Activated naive CD8-positive, alpha-beta T cell treated with anti-CD3 and anti-CD28 coated beads for 36 hours (primary cell): ENCODE measurements around the gene NFKBIA. TPM values are rescaled to one million over a fixed set of nuclear protein-coding genes. Genes with fewer than 3 reads are reported as not detected.

Experiments used
- DNase-seq: peaks from one replicate; pipeline ENCODE4 v3.0.0; 2021
- H3K27ac Mint-ChIP-seq: one replicate; pipeline ENCODE4 v1.8.0; 2022; ENCODE audit warnings: mild to moderate bottlenecking, moderate library complexity, mixed read lengths
- H3K27me3 Mint-ChIP-seq: one replicate; pipeline ENCODE4 v1.8.0; 2022; ENCODE audit warnings: mild to moderate bottlenecking, mixed read lengths
- H3K36me3 Mint-ChIP-seq: one replicate; pipeline ENCODE4 v1.8.0; 2021; ENCODE audit warnings: mild to moderate bottlenecking, mixed read lengths
- H3K4me1 Mint-ChIP-seq: one replicate; pipeline ENCODE4 v1.8.0; 2021; ENCODE audit warnings: mixed read lengths
- H3K4me3 Mint-ChIP-seq: one replicate; pipeline ENCODE4 v1.8.0; 2022; ENCODE audit warnings: mild to moderate bottlenecking, moderate library complexity, mixed read lengths
- H3K9me3 Mint-ChIP-seq: one replicate; pipeline ENCODE4 v1.8.0; 2022; ENCODE audit warnings: mixed read lengths
- total RNA-seq, 2 experiments: library from RNA; stranded (reverse); gene quantifications; one replicate each; pipeline ENCODE4 v1.2.3, GENCODE V29; 2021

NFKBIA gene
- total RNA-seq, 2 experiments from 2014 or later: 395 to 400 TPM

GRCh38 chr14:35418093-35418492 lies 13.5 kb upstream of the NFKBIA start:
- Mint-ChIP-seq H3K36me3 (no peaks in the 10 kb centered on the region), H3K4me1 (peaks cover 59% of the 10 kb centered on the region), H3K27me3 (no peaks in the 10 kb centered on the region), H3K9me3 (no peaks in the 10 kb centered on the region), H3K4me3 (no peak overlapping the region), H3K27ac (no peak overlapping the region)
- DNase-seq: no peak

DNA sequence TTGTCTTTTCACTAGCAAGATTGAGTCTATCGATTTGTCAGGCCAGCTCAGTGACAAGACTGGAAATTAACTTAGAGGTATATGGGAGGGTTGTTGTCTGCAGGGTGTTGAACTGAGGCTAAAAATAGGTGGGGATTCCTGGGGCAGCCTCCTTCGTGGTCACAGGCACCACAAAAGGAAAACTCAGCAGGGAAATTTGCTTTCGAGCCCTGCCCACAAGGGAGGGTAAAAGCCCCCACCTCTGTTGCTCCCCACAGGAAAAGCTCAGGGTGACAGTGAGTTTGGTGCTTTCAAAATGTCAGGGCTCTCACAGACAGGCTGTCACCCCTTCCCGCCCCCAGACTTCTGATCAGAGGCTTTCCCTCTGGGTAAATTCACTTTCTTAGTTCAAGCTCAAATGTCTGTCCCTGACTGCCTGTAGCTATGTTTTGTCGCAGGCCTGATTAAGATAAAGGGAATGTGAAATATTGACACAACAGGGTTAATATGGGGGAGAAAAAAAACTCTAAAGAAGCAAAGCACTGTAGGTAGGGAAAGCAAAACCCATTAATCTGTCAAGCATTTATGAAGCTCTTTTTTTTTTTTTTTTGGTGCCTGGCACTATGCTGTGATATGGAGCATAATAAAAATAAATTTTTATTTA lies 11.7 kb upstream of the NFKBIA start:
- Mint-ChIP-seq H3K36me3 (no peaks in the 10 kb centered on the region), H3K4me3 (peak overlapping the region; percentile 76), H3K27me3 (no peaks in the 10 kb centered on the region), H3K27ac (peak overlapping the region; percentile 96), H3K9me3 (no peaks in the 10 kb centered on the region), H3K4me1 (peaks cover 56% of the 10 kb centered on the region)
- peak; percentile 82 for DNase-seq

DNA sequence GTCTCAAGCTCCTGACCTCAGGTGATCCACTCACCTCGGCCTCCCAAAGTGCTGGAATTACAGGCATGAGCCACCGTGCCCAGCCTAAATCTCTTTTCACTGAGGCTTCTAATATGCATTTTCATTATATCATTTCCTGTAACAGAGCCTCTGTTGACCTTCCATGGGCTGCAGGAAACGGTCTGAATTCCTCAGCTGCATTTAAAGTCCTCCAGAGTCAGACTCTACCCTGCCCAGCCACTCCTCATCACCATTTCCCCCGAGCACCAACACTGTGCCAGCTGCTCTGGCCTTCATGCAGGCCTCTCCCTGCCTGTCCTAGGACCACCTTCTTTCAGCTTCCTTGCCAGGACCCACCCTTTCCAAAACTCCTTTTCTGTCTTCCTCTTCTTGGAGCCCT lies 9.8 kb upstream of the NFKBIA start:
- H3K4me3 Mint-ChIP-seq: no peak overlapping the region
- no peaks in the 10 kb centered on the region for H3K9me3 Mint-ChIP-seq
- H3K36me3 Mint-ChIP-seq: no peaks in the 10 kb centered on the region
- DNase-seq: no peak
- peaks cover 48% of the 10 kb centered on the region for H3K4me1 Mint-ChIP-seq
- no peak overlapping the region for H3K27ac Mint-ChIP-seq
- H3K27me3 Mint-ChIP-seq: no peaks in the 10 kb centered on the region

GRCh38 chr14:35412272-35413056 lies 7.9 kb upstream of the NFKBIA start:
- DNase-seq: no peak
- Mint-ChIP-seq H3K36me3 (no peaks in the 10 kb centered on the region), H3K27ac (no peak overlapping the region), H3K4me1 (peaks cover 39% of the 10 kb centered on the region), H3K4me3 (no peak overlapping the region), H3K9me3 (no peaks in the 10 kb centered on the region), H3K27me3 (no peaks in the 10 kb centered on the region)

DNA sequence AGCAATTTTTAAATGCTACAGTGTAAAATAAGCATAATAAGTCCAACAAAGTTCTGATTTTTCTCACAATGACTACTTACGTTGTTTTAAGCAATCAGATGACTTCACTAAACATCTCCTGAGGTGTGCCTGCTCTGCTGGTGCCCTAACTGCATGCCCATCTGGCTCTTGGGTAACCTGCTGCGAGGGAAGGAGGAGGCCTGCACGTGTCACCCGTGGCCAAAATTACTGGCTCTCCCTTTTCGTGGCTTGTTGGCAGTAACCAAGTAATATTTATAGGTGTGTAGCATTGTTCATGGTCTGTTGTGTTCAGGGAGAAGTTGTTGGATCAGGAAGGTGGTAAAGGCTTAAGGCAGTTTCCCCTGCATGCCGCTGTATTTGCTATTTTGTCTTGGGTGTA lies 6.3 kb upstream of the NFKBIA start:
- H3K4me3 Mint-ChIP-seq: no peak overlapping the region
- H3K9me3 Mint-ChIP-seq: no peaks in the 10 kb centered on the region
- H3K4me1 Mint-ChIP-seq: peaks cover 39% of the 10 kb centered on the region
- no peaks in the 10 kb centered on the region for H3K36me3 Mint-ChIP-seq
- H3K27me3 Mint-ChIP-seq: no peaks in the 10 kb centered on the region
- no peak overlapping the region for H3K27ac Mint-ChIP-seq
- DNase-seq: no peak

DNA sequence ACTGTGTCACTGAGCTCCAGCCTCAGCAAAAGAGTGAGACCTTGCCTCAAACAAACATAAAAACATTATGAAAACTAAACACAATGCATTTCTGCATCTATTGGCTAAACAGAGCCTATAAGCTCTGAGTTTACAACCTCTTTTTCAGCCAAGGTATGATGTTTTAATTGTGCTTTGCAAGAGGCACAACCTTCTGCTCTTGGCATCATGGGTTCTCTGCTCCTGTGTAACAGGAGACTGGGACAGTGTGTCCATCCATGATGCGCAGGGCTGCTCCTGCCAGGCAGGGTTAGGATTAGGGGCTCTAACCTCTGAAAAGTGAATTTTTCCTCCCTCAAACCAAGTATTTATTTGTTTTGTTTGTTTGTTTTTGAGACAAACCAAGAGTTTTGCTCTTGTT lies 5.0 kb upstream of the NFKBIA start:
- peaks cover under 1% of the 10 kb centered on the region for H3K27me3 Mint-ChIP-seq
- H3K27ac Mint-ChIP-seq: no peak overlapping the region
- DNase-seq: no peak
- H3K36me3 Mint-ChIP-seq: no peaks in the 10 kb centered on the region
- H3K4me3 Mint-ChIP-seq: no peak overlapping the region
- H3K4me1 Mint-ChIP-seq: peaks cover 34% of the 10 kb centered on the region
- no peaks in the 10 kb centered on the region for H3K9me3 Mint-ChIP-seq

DNA sequence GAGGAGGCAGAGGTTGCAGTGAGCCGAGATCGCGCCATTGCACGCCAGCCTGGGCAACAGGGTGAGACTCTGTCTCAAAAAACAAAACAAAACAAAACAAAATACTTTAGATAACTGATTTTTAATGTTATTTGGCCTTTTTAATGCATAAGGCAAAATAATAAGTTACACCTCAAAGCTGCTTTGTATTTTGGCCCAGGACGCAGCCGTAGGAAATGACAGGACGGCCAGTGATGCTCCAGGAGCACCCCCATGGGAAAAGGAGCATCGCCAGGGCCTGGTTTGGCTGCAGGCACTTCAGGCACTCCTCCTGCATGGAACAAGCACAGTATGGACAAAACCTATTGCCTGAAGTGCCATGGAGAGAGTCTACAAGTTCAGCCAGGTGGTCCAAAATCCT lies 3.5 kb upstream of the NFKBIA start:
- Mint-ChIP-seq H3K4me3 (no peak overlapping the region), H3K36me3 (peaks cover 9% of the 10 kb centered on the region), H3K9me3 (no peaks in the 10 kb centered on the region), H3K27ac (no peak overlapping the region), H3K27me3 (peaks cover 11% of the 10 kb centered on the region), H3K4me1 (peaks cover 34% of the 10 kb centered on the region)
- no peak for DNase-seq

DNA sequence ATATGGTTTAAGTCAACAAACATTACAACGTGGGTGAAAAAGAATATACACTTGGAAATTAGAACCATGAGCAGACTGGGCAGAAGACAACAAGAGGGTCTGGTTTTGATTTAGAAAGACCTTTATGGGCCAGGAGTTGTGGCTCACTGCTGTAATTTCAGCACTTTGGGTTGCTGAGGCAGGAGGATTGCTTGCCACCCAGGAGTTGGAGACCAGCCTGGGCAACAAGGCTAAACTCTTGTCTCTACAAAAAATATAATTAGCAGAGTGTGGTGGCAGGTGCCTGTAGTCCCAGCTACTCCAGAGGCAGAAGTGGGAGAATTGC lies 2.7 kb upstream of the NFKBIA start:
- Mint-ChIP-seq H3K27ac (no peak overlapping the region), H3K4me3 (no peak overlapping the region), H3K36me3 (peaks cover 17% of the 10 kb centered on the region), H3K27me3 (peaks cover 12% of the 10 kb centered on the region), H3K9me3 (no peaks in the 10 kb centered on the region), H3K4me1 (peaks cover 32% of the 10 kb centered on the region)
- no peak for DNase-seq

- DNase-seq: no peak
- Mint-ChIP-seq H3K27me3 (peaks cover 12% of the 10 kb centered on the region), H3K4me1 (peaks cover 34% of the 10 kb centered on the region), H3K36me3 (peaks cover 23% of the 10 kb centered on the region), H3K27ac (no peak overlapping the region), H3K4me3 (no peak overlapping the region), H3K9me3 (no peaks in the 10 kb centered on the region)
Observed at GRCh38 chr14:35406506-35407305, 2.2 kb upstream of the NFKBIA start.

- H3K9me3 Mint-ChIP-seq: no peaks in the 10 kb centered on the region
Observed at GRCh38 chr14:35406090-35406489, 1.5 kb upstream of the NFKBIA start.

DNA sequence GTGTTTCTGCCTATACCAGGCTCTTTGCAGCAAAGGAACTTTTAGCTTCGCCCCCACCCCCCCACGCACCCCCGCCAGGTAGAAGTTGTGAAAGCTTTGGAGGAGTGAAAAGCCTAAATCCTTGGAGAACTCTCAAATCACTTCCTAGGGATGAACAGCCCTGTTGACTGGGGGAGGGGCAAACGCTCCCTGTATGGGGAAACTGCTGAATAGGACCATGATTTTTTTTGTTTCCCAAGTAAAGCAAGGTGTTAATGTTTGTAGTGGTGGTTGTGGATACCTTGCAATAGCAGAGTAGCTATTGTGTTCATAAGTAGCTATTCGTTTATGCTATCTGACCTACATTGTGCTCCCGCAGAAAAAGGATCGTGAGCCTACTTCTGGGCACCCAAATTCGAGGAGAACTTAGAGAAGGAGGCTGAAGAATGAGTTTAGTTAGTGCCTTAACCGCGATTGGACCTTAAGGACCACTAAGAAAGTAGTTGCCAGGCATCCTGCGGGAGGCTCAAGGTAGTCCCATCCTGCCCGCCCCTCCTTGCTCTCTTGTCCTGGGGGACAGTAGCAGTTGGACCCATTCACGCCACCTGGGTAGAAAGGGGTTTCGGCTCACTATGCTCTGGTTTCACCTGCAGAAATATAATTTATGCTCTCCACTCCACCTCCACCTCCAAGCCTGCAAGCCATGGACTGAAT lies 901 bp upstream of the NFKBIA start:
- H3K9me3 Mint-ChIP-seq: no peaks in the 10 kb centered on the region
- H3K36me3 Mint-ChIP-seq: peaks cover 35% of the 10 kb centered on the region
- DNase-seq: no peak
- peak overlapping the region; percentile 97 for H3K27ac Mint-ChIP-seq
- peaks cover 12% of the 10 kb centered on the region for H3K27me3 Mint-ChIP-seq
- peaks cover 40% of the 10 kb centered on the region for H3K4me1 Mint-ChIP-seq
- H3K4me3 Mint-ChIP-seq: peak overlapping the region; percentile 93

More at GRCh38 chr14:35406090-35406489, 1.5 kb upstream of the NFKBIA start:
- peak overlapping the region; percentile 93 for H3K4me3 Mint-ChIP-seq
- peak overlapping the region; percentile 62 for H3K27ac Mint-ChIP-seq
- peaks cover 12% of the 10 kb centered on the region for H3K27me3 Mint-ChIP-seq
- peaks cover 34% of the 10 kb centered on the region for H3K4me1 Mint-ChIP-seq
- no peak for DNase-seq
- peaks cover 29% of the 10 kb centered on the region for H3K36me3 Mint-ChIP-seq

- peaks cover 52% of the 10 kb centered on the region for H3K4me1 Mint-ChIP-seq
- peak overlapping the region; percentile 99 for H3K27ac Mint-ChIP-seq
- peaks cover 12% of the 10 kb centered on the region for H3K27me3 Mint-ChIP-seq
- peak overlapping the region; percentile 98 for H3K4me3 Mint-ChIP-seq
- H3K9me3 Mint-ChIP-seq: no peaks in the 10 kb centered on the region
- peaks cover 48% of the 10 kb centered on the region for H3K36me3 Mint-ChIP-seq
- DNase-seq: peak; percentile 95
Observed at GRCh38 chr14:35403603-35404448, 723 bp downstream of the NFKBIA start.

- Mint-ChIP-seq H3K27ac (peak overlapping the region; percentile 99), H3K36me3 (peaks cover 50% of the 10 kb centered on the region), H3K9me3 (no peaks in the 10 kb centered on the region), H3K27me3 (peaks cover 12% of the 10 kb centered on the region), H3K4me3 (peak overlapping the region; percentile 98), H3K4me1 (peaks cover 58% of the 10 kb centered on the region)
- peak; percentile 55 for DNase-seq
Observed at GRCh38 chr14:35403114-35403602, 1.4 kb downstream of the NFKBIA start.
